Transverse colon (tissue), 4 donors: ENCODE measurements around the gene PRKCE. TPM values are rescaled to one million over a fixed set of nuclear protein-coding genes. Genes with fewer than 3 reads are reported as not detected.

Experiments used
- DNase-seq: peaks from one replicate; pipeline ENCODE4 v3.0.0-alpha.2; 2019
- H3K27ac ChIP-seq, 4 donors: fragments of 200-600 bp; sonication (generic); 2 replicates each; pipeline ENCODE4 v1.5.1; 2016 to 2018; ENCODE audit warnings: inconsistent platforms in 4 of 4
- H3K27me3 ChIP-seq: fragments of 200-600 bp; sonication (generic); 2 replicates; pipeline ENCODE4 v1.5.1; 2017; ENCODE audit warnings: inconsistent platforms
- H3K36me3 ChIP-seq, 4 donors: fragments of 200-600 bp; sonication (generic); 2 replicates each; pipeline ENCODE4 v1.5.1; 2017 to 2019; ENCODE audit warnings: inconsistent platforms in 4 of 4
- H3K4me1 ChIP-seq, 4 donors: fragments of 200-600 bp; sonication (generic); 2 replicates each; pipeline ENCODE4 v1.5.1; 2017 to 2020; ENCODE audit warnings: inconsistent platforms in 4 of 4
- H3K4me3 ChIP-seq, 4 donors: fragments of 200-600 bp; sonication (generic); 1 replicate in 1 of 4; 2 replicates in 3 of 4; pipeline versions ENCODE4 v1.5.1 to v1.6.1; 2017 to 2019; ENCODE audit warnings: inconsistent platforms in 4 of 4
- H3K9me3 ChIP-seq, 2 donors: fragments of 200-600 bp; sonication (generic); 2 replicates each; pipeline ENCODE4 v1.5.1; 2017 to 2019; ENCODE audit warnings: inconsistent platforms in 2 of 2
- EP300 ChIP-seq: sonication (generic); formaldehyde crosslinking; IDR thresholded peaks from one replicate; pipeline ENCODE4 v1.6.1; 2017; ENCODE audit warnings: antibody characterized with exemption, low read depth
- POLR2A ChIP-seq: fragments of 450-650 bp; IDR thresholded peaks from one replicate; pipeline ENCODE4 v1.6.1; 2016; ENCODE audit warnings: antibody characterized with exemption, mild to moderate bottlenecking, moderate library complexity
- POLR2AphosphoS5 ChIP-seq, 3 donors: sonication (generic); formaldehyde crosslinking; IDR thresholded peaks; one replicate each; pipeline ENCODE4 v1.6.1; 2016; ENCODE audit warnings: antibody characterized with exemption in 3 of 3
- WGBS, 2 donors: methylation state at CpG; one replicate each; pipeline ENCODE4 v1.1.5; 2018; ENCODE audit warnings: low coverage in 1 of 2; 5-methylcytosine and 5-hydroxymethylcytosine counted together
- in situ Hi-C, 4 donors: fragments of 200-750 bp; cut with MboI; loops; one replicate each; pipeline versions ENCODE4 v1.15.0 to v1.15.1; 2017; ENCODE audit warnings: low sequenced_read_pairs in 3 of 4, low pct_ligation_motif_present in 1 of 4, low pct_unique_long_range_greater_than_20kb in 1 of 4
- intact Hi-C: fragments of 100-400 bp; cut with DNase I; formaldehyde crosslinking; loops from one replicate; pipeline ENCODE4 v1.15.1; 2023; ENCODE audit warnings: low total_unique reads
- total RNA-seq, 4 donors: library from RNA; depleted of rRNA; stranded (reverse); fragments of >200 nt; gene quantifications; one replicate each; pipeline ENCODE4 v1.1.0, GENCODE V29; 2016
- TF ChIP-seq, protein P1 (sequence below), 5 experiments: fragments of 200-600 bp in 3 of 5; fragments of 450-650 bp in 2 of 5; sonication (generic) in 3 of 5; IDR thresholded peaks; 1 replicate in 2 of 5; 2 replicates in 3 of 5; pipeline ENCODE4 v1.5.1; 2016 to 2017; ENCODE audit warnings: antibody characterized with exemption in 5 of 5, inconsistent platforms in 3 of 5, mild to moderate bottlenecking in 2 of 5, moderate library complexity in 1 of 5

PRKCE gene
- total RNA-seq, 4 donors from 2014 or later, result 8.6 to 20.6 (median 11.3) TPM

DNA sequence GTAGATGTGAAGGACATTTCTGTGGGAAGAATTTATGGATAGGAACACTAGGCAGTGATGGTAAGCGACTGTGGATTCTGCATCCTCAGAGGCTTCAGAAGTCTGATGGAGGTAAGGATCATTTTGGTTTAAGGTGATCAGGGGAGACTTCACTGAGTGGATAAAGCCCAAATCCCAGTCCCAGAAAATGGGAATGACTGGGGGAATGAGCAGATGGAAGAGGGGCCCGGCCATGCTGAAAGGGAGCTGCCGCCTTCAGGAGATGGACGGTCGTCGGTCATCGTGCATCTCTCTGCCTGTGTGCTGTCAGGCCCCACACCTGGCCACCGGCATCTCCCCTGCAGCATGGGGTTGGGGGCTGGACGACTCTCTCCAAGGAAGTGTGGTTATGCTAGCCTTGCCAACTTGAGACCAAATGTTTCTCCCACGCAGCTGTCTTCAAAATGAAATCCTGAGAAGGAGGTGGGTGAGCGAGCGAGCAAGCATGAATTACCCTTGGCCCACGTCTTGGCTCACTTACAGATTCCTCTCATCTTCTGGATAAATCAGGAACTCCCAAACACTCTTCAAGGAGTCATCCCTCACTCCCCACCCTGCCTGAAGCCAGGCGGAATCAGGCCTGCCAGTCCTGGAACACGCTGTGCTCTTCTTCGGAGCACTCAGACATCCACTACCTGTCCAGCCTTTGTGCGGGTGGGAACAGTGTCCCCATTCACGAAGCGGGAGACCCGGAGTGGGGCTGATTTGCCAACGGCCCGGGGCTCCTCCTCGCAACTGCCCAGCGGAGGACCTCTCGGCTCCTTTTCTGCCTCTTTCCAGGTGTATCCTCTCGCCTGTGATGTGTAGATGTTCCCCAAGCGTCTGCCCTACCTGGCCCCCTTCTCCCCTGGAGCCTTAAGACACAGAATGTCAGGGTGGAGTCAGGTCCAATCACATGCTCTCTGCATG is 85.6 kb downstream of the PRKCE start:
- no peaks in the 10 kb centered on the region for H3K36me3 ChIP-seq
- DNase-seq, result no peak
- in situ Hi-C loops (no loop called here), intact Hi-C loops (no loop called here)
- H3K9me3 ChIP-seq, result no peaks in the 10 kb centered on the region
- no peaks in the 10 kb centered on the region for H3K27me3 ChIP-seq
- TF ChIP-seq, protein P1, sequence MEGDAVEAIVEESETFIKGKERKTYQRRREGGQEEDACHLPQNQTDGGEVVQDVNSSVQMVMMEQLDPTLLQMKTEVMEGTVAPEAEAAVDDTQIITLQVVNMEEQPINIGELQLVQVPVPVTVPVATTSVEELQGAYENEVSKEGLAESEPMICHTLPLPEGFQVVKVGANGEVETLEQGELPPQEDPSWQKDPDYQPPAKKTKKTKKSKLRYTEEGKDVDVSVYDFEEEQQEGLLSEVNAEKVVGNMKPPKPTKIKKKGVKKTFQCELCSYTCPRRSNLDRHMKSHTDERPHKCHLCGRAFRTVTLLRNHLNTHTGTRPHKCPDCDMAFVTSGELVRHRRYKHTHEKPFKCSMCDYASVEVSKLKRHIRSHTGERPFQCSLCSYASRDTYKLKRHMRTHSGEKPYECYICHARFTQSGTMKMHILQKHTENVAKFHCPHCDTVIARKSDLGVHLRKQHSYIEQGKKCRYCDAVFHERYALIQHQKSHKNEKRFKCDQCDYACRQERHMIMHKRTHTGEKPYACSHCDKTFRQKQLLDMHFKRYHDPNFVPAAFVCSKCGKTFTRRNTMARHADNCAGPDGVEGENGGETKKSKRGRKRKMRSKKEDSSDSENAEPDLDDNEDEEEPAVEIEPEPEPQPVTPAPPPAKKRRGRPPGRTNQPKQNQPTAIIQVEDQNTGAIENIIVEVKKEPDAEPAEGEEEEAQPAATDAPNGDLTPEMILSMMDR (IDR thresholded peaks at IDR 0.05), result no peak
- no peak for TF ChIP-seq POLR2AphosphoS5 (IDR thresholded peaks at IDR 0.05)
- TF ChIP-seq EP300, result no peak
- TF ChIP-seq POLR2A, result no peak
- H3K4me1 ChIP-seq, result peaks cover 0 to 8% (median under 1%) of the 10 kb centered on the region in 4 donors
- no peak overlapping the region for H3K27ac ChIP-seq
- no peak overlapping the region for H3K4me3 ChIP-seq
- 91 to 93% methylated on average over 6 to 27 of the region's 27 CpGs for WGBS, 2 donors

DNA sequence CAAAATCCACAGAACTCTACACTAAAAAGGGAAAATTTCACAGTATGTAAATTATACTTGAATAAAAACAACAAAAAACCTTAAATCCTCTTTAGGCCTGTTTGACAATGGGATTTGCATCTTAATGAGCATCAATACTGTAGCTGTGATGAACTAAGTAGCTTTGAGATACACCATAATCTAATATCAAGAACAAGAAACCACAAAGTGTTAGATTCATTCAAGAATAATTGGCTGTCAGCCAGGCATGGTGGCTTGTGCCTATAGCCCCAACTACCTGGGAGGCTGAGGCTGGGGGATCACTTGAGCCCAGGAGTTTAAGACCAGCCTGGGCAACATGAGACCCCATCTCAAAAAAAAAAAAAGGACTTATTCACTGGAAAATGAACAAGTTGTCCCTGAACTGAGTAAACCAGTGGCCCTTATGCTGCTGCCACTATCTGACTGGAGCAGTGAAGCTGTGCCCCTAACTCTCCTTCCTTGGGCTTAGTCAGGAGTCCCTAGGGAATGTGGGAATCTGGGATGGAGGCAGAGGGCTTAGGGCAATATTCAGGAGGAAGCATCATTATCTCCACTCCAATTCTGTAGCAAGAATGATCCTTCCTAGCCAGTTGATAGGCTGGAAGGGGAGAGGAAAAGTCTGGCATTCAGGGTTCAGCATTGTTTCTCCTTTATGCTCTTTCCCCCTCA is 88.5 kb downstream of the PRKCE start:
- intact Hi-C loops, result no loop called here

DNA sequence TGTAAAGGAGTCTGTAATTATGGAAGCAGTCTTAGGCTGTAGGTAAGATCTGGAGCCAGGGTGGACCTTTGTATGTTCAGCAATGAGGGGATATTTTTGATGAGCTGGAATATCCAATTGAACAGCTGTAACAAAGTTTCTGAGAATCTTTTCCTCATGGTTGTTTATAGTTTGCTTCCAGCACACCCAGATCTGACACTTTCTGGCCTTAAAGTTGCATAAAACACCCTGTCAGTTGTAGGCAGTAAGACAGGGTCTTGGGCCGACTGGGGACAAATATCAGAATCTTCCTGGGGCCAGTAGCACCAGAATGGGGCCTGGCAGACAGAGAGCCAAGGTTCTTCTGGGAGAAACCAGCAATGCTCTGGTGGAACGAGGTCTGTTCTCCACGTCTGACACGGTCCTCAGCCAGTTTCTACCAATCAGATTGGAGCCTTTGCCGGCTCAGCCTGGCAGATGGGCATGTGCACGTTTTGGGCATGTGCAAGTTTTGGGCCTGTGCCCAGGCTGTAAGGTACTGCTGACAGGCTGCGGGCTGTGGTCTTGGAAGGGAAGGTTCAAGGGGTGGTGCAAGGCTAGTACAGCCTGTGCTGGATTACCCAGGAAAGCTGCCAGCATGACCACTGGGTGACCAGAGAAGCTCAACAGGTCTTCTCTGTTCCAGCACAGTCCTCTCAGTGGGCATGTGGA is 89.8 kb downstream of the PRKCE start:
- DNase-seq, result no peak

More for the DNA sequence above, 88.5 kb downstream of the PRKCE start:
- TF ChIP-seq, protein P1 (IDR thresholded peaks at IDR 0.05), result no peak
- no peak for TF ChIP-seq POLR2A
- TF ChIP-seq EP300, result no peak
- no peak for TF ChIP-seq POLR2AphosphoS5 (IDR thresholded peaks at IDR 0.05)
- Histone ChIP-seq H3K27me3 (no peaks in the 10 kb centered on the region), H3K4me3 (no peak overlapping the region), H3K27ac (no peak overlapping the region), H3K4me1 (peaks cover 7 to 31% (median 19%) of the 10 kb centered on the region in 4 donors), H3K36me3 (no peaks in the 10 kb centered on the region), H3K9me3 (no peaks in the 10 kb centered on the region)
- in situ Hi-C loops, result no loop called here
- DNase-seq, result no peak

More for the DNA sequence above, 89.8 kb downstream of the PRKCE start:
- WGBS, 2 donors, result 88% methylated on average over 6 of the region's 7 CpGs; no CpG with 5 or more reads in 1 of the 2 donors
- peaks cover 7 to 44% (median 25%) of the 10 kb centered on the region in 4 donors for H3K4me1 ChIP-seq
- in situ Hi-C loops, result no loop called here
- intact Hi-C loops, result no loop called here
- no peaks in the 10 kb centered on the region for H3K36me3 ChIP-seq
- no peak for TF ChIP-seq POLR2AphosphoS5 (IDR thresholded peaks at IDR 0.05)
- no peak for TF ChIP-seq POLR2A
- TF ChIP-seq EP300, result no peak
- TF ChIP-seq, protein P1 (IDR thresholded peaks at IDR 0.05), result no peak
- no peak overlapping the region for H3K4me3 ChIP-seq
- no peaks in the 10 kb centered on the region for H3K27me3 ChIP-seq
- no peaks in the 10 kb centered on the region for H3K9me3 ChIP-seq
- no peak overlapping the region for H3K27ac ChIP-seq
